PC-3 (cell line): ENCODE results near the gene NOL4L.

ENCODE experiments used
- CTCF ChIP-seq: fragments of 300-600 bp; sonication (generic); conservative IDR thresholded peaks from 2 replicates; pipeline ENCODE4 v1.5.1; 2017; ENCODE audit warnings: antibody characterized with exemption, low read depth, mild to moderate bottlenecking, low read length
- EZH2 ChIP-seq: fragments of 300-600 bp; sonication (generic); IDR thresholded peaks from one replicate; pipeline ENCODE4 v1.6.1; 2017; ENCODE audit warnings: antibody characterized with exemption, mild to moderate bottlenecking, low read length; ENCODE audit not compliant: unreplicated experiment
- EZH2phosphoT487 ChIP-seq: fragments of 300-600 bp; sonication (generic); IDR thresholded peaks from 2 replicates; pipeline ENCODE4 v1.6.1; 2018; ENCODE audit warnings: mild to moderate bottlenecking, antibody characterized with exemption, low read length, borderline replicate concordance

GRCh38 chr20:32572271-32572968 lies 12.7 kb downstream of the NOL4L start:
- no peak for TF ChIP-seq EZH2
- TF ChIP-seq CTCF: no peak
- no peak for TF ChIP-seq EZH2phosphoT487
